GM18909 (cell line): ENCODE results near the gene USP32.
"Not testable (repeated sequence)": the region's sequence is repeated elsewhere in the genome, so short reads cannot be mapped to it uniquely, and the experiment has no call there.

Experiments
- ATAC-seq: cut with Tn5 transposase; IDR thresholded peaks from one replicate; pipeline ENCODE4 v1.9.1; 2021; ENCODE audit warnings: mild to moderate bottlenecking; ENCODE audit not compliant: unreplicated experiment, poor library complexity

The USP32 gene

DNA sequence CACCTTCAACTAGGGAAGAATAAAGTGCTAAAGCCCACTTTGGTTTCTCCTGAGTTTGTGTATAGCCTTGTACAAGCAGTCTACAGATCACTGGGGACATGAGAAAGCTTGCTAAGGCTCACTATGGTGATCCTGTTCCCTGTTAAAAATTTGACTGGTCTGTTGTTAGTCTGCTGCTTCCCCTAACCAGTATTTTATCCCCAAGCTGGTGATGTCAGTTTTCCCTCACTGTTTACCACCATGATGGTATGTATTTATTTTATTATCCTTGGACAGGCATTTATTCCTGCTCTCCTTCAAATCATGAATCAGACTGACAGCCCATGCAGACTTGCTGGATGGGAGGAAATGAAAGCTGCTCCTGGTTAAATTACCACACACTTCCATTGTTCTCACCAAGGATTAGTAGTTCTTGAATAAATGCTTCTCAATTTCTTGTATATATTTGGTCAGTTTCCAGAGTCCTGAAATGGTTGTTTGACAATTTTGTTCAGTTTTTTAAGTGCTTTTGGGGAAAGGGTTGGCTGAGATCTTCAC lies 142.6 kb downstream of the USP32 start:
- ATAC-seq, result no peak

DNA sequence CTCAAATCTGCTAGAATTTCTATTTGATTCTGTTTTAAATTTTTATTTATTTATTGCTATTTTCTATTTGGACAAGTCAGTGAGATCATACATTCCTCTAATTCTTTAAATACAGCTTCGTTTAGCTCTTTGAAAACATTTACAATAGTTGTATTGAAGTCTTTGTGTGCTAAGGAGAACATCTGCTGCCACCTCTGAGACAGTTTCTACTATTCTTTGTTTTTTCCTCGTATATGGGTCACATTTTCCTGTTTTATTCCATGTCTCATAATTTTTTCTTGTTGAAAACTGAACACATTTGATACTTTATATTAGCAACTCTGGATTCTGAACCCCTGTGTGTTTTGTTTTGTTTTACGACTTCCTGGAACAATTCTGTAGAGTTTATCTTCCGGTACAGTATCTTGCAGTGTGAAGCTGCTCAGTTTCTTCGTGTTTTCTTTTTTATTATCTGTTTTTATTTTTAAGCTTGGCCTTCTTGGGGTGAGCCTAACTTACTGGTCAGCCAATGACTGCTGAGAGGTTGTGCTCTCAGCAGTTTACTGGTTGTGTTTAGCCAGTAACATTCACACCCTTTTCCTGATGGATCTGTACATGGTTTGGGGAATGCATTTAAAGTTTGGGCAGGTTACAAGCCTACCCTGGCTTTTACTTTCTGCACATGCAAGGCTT lies 143.2 kb downstream of the USP32 start:
- no peak for ATAC-seq

DNA sequence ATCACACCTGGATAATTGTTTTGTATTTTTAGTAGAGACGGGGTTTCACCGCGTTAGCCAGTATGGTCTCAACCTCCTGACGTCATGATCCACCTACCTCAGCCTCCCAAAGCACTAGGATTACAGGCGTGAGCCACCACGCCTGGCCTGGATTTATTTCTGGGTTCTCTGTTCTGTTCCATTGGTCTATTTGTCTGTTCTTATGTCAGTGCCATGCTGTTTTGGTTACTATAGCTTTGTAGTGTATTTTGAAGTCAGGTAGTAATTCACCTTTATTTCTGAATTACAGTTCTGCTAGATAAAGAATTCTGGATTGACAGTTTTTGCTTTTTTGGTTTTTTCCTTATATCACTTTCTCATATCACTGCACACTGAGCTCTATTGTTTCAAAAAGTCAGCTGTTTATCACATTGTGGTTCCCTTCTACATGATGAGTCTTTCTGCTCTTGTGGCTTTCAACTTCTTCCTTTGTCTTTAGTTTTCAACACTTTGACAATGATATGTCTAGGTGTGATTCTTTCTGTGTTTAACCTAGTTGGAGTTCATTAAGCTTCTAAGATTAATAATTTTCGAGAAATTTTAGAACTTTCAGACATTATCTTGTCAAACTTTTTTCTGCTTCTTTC lies 144.0 kb downstream of the USP32 start:
- no peak for ATAC-seq

DNA sequence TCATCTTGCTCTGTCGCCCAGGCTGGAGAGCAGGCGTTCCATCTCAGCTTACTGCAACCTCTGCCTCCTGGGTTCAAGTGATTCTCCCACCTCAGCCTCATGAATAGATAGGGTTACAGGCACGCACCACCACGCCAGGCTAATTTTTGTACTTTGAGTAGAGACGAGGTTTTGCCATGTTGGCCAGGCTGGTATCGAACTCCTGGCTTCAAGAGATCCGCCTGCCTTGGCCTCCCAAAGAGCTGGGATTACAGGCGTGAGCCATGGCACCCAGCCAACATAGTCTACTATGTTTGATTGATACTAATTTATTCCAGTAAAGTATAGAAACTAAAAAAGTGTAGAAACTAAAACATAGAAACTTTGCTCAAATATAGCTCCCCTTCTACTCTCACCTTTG lies 147.3 kb downstream of the USP32 start:
- ATAC-seq, result no peak

DNA sequence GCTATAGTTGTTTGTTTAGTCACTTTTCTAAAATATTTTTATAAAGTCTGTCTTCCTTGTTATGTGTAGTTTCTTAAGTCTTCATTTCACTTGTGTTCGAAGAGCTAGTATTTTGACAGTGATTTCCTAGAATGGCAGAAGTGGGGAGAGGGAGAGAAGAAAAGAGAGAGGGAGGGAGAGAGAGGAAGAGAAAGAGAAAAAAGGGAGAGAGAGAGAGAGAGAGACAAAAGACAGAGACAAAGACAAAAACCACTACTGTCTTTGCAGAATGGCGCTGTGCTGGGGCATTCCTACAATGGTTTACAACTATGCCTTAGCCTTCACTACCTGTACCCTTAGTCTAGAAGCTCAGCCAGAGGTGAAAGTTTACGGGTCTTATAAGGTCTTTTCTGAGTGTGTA lies 151.6 kb downstream of the USP32 start:
- ATAC-seq, result no peak

DNA sequence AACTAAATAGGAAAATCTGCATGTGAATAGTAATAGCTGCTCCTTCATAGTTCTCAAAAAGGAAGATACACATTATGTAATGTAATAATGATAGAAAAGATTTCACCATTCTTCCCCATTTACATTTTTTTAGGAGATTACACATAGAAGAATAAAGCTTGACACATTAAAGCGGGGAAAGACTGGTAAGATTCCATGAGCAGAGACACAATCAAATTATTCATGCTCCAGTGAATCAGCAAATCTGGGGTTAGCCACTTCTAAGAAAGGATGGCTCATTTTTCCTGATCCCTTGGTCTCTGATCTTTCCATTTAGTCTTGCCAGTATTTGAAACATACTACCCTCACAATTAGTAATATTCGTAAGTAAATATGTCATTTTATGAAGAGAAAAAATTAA lies 160.2 kb downstream of the USP32 start:
- no peak for ATAC-seq

DNA sequence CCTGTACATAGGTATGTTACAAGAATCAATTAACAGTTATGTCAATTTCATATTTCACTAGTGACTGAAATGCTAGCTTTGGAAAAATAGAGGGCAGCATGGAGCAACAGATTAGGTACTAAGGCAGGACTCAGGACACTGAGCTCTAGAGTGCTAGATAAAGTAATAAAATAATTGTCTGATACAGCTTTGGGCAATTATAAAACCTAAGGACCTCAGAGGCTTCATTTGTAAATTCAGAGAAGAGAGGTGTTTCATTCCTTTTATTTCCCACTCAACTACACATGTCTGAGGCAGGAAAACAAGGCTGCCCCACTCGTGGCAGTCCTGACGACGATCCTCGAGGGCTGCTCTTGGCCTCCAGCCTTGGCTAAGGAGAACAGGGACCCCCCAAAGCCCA lies 160.7 kb downstream of the USP32 start:
- ATAC-seq, result no peak

DNA sequence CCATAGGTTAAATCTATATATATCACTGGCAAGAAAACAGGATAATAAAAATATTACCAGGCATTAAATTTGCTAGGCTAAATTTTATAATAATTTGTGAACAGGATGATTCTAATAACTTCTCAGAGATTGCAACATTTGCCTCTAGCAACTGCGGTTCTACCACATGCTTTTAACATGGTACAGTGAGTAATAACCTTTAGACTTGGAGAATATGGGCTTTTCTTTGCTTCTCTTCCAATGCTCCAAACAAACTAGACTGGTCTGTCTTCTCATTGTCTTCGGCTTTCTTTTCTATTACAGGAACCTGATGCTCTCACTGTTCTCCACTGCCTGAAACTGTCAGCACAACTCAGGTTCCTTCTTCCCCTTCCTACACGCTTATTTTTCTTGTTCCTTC lies 161.6 kb downstream of the USP32 start:
- no peak for ATAC-seq

DNA sequence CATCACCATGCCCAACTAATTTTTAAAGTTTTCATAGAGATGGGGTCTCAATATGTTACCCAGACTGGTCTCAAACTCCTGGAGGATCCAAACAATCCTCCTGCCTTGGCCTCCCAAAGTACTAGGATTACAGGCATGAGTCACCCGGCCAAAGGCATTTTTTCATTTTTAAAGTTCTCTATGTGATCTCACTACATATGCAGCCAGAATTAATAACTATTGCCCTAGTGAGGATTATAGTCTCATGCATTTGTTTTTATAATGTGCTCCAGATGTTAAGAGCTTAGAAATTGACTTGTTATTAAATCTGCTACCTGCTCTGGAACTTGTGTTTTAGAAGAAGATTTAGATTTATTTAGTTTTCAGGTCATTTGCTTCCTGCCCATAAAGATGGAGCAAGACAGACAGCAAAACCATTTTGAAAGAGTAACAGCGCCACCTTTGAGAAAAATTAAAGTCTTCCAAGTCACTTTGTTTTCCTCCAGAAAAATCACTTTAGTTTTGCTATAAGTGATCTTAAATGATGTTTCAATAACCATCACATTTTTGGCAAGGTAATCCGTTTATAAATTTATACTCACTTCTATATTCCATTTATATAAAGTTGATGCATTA lies 162.6 kb downstream of the USP32 start:
- ATAC-seq, result no peak

DNA sequence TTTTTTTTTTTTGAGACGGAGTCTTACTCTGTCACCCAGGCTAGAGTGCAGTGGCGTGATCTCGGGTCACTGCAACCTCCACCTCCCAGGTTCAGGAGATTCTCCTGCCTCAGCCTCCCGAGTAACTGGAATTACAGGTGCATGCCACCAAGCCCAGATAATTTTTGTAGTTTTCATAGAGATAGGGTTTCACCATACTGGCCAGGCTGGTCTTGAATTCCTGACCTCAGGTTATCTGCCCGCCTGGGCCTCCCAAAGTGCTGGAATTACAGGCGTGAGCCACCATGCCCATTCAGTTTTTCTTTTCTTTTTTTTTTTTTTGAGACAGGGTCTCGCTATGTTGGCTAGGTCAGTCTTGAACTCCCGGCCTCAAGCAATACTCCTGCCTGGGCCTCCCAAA lies 164.7 kb downstream of the USP32 start:
- not testable (repeated sequence) for ATAC-seq

DNA sequence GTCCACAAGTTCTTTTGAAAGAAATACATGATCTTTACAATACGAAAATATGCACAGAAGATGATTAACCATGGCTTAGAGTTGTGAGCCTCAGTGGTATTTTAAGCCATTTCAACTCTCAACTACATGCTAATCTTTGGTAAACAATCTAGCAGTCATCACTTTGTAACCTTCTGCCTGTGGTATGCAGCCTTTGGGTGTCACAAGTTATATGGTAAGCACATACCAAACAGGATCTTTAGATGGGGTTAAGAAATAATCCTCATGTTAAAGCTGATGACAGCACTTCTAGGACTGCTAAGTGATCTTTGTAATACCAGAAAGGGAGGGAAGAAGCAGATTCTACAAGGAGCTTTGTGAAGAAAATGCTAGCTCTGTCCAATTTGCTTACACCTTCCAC lies 167.9 kb downstream of the USP32 start:
- no peak for ATAC-seq

DNA sequence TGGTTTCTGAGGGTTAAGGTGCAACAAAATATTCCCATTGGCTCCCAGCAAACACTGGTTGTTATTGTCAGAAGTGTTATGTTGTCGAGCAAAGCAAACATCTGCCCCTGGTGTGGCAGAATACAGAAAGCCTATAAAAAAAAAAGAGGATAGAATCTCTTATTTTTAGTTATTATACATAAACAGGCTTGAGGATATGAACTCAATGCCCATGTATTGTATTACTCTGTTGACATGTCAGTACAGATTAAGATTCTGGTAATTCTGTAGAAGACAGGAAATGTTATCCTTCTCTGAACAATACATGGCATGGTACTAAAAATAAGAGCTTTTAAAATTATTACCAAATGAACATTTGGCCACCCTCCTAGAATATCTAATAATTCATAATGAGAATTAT lies 168.5 kb downstream of the USP32 start:
- ATAC-seq, result no peak

DNA sequence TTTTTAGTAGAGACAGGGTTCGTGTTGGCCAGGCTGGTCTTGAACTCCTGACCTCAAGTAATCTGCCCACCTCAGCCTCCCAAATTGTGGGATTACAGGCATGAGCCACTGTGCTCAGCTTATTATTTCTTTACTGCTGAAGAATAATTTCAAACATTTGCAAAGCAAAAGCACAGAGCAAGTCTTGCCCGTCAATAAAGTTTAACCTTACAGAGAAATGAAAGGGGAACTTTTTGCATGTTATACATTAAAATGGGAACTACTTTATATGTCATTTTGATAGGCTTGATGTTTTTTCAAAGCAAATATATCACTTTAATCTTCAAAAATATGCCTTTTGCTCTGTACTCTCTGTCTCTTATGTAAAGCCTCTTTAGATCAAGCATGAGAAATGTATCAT lies 173.2 kb downstream of the USP32 start:
- not testable (repeated sequence) for ATAC-seq

DNA sequence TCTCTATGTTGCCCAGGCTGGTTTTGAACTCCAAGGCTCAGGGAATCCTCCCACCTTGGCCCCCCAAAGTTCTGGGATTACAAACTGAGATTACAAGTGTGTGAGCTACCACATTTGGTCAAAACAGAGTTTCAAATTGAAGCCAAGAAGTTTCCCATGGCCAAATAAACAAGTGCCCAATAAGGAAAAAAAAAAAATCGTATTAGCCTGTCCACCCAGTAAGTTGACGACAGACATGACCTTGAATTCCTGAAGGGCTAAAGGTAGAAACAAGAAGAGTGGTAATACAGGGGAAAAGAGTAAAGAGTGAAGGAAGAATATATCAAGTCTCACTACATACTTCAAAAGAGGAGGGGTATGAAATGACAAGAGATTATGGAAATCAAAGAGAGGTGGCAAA lies 176.0 kb downstream of the USP32 start:
- ATAC-seq, result not testable (repeated sequence)

DNA sequence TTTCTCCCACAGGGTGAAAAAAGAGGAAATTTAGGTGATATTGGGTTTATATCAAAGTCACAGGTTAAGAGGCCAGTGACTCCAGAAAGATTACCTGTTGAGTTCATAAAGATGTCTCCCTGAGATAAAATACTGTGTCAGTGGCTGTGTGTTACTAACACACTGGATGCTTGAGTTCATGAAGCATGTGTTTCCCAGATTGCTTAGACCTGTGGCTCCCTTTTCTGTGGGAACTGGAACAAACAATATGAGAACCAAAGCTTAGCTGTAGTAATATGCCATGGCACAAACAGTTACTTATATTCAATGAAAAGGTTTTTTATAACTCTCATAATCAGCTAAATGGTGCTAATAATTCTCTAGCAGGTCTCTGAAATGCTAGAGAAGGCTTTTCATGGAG lies 180.7 kb downstream of the USP32 start:
- not testable (repeated sequence) for ATAC-seq

DNA sequence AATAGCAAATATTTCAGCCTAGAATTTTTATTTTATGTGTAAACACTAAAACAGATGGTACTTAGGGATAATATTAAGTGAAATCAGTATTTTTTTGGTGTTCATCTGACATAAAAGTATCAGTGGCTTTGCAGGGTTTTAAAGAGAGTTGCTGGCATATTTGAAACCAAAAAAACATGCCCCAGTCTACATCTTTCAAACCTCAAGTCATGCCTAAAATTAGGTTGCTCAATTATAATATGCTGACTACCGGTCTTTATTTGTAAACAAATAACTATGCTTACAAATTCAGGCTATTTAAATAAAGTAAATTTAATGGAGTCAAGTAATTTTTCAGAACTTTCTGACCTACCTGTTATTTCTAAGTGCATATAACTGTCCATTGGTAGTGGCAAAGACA lies 183.6 kb downstream of the USP32 start:
- ATAC-seq, result not testable (repeated sequence)

DNA sequence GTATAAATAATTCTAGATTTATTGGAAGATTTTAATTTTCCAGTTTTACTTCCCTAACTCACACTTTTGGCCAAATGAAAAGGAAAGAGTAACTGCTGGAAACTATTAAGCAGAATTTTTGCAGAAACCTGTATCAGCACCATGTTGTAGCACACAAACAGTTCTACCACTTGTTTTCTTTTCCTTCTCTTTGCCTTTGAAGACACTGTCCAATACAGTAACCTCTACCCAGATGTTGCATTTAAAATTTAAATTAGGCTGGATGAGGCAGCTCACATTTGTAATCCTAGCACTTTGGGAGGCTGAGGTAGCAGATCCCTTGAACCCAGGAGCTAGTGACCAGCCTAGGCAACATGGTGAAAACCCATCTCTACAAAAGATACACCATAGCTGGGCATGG lies 186.2 kb downstream of the USP32 start:
- ATAC-seq, result not testable (repeated sequence)

DNA sequence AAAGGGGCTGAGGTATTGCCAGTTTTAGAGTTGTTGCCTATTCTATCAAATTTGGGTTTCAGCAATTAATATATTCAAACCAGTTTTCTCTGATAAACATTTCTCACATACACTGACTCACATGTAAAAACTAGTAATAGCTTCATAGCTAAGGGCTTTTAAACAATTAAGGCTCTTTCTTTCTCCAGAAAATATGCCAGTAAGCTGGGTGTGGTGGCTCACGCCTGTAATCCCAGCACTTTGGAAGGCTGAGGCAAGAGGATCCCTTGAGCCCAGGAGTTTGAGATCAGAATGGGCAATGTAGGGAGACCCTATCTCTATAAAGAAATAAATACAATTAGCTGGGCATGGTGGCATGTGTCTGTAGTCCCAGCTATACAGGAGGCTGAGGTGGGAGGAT lies 193.3 kb downstream of the USP32 start:
- not testable (repeated sequence) for ATAC-seq

DNA sequence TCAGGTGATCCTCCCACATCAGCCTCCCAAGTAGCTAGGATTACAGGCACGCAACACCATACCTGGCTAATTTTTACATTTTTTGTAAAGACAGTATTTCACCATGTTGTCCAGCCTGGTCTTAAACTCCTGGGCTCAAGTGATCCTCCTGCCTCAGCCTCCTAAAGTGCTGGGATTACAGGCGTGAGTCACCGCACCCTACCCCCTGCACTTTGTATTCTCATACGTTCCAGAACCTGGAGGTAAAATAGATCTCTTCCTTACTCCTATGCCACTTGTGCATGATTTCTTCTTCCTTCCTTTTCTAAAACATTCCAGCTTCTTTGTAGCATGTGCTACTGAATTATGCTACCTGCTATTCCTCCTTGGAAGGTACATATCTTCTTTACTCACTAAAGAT lies 197.8 kb downstream of the USP32 start:
- not testable (repeated sequence) for ATAC-seq

DNA sequence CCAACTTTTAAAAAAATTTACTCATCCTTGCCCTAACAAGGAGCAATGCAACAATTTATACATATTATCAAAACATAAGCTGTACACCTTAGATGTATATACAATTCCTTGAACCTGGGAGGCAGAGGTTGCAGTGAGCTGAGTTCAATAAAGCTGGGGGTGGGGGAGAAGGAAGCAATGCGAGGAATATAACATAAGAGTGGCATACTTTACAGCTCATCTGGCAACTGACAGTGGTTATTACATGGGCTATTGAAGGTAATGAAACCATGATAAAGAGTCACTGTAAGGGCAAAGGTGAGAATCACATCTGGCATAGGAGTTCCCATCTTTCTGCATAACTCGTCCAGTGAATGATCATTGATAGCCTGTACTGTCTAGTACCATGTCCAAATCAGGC lies 198.5 kb downstream of the USP32 start:
- ATAC-seq, result no peak

DNA sequence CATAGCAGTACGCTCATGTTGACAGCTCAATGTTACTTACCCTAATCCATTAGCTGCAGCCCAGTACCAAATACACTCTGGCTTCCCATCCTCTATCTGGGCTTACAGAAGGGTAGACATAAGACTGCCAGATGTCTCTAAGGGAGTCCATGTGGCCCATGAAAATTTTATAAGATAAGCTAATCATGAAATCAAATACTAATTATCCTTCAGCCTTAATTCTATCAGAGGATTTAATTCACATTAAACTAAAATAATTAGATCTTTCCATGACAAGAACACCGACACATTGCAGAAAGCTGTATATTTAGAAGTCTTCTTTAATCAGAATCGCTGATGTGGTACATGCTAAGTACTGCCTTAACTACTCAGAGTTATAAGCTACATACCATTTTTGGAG lies 198.9 kb downstream of the USP32 start:
- ATAC-seq, result not testable (repeated sequence)

DNA sequence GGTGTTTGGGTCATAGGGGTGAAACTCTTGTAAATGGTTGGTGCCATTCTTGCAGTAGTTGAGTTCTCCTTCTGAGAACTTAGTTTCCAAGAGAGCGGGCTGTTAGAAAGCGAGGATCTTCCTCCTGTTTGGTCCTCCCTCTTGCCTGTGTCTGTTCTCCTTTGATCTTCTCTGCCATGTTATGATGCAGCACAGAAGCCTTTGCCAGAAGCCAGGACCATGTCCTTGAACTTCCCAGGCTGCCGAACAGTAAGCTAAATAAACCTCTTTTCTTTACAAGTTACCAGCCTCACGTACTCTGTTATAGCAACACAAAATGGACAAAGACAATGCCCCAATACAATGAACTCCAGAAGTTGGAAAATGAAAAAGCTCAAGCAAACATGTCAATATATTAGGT lies 201.9 kb downstream of the USP32 start:
- not testable (repeated sequence) for ATAC-seq
